Hypothalamus (tissue), 51 donors: ENCODE data around the gene ADGRA1.

Source experiments
- DNase-seq, 51 donors: peaks; one replicate each; lab custom pipeline; 2025; lab: John Stamatoyannopoulos, UW

Gene ADGRA1

GRCh38 chr10:133159950-133160825 is 72.5 kb downstream of the ADGRA1 start, which contains the start of gene KNDC1:
Gene KNDC1 (plus strand): TSS chr10:133160219. CDS start chr10:133160468, 249 bp downstream.
- peak in 11 of 51 donors; percentile 26 to 54 (median 40) for DNase-seq

- DNase-seq = peak in 3 of 51 donors; percentile 12 to 51 (median 44)
Observed at GRCh38 chr10:133160826-133161471, 73.2 kb downstream of the ADGRA1 start.

GRCh38 chr10:133161486-133162109 is 73.9 kb downstream of the ADGRA1 start:
- peak in 1 of 51 donors; percentile 51 for DNase-seq

- peak in 32 of 51 donors; percentile 23 to 87 (median 66) for DNase-seq
Observed at GRCh38 chr10:133162178-133162909, 74.6 kb downstream of the ADGRA1 start.

- DNase-seq = peak in 13 of 51 donors; percentile 16 to 55 (median 42)
Observed at GRCh38 chr10:133162910-133163856, 75.5 kb downstream of the ADGRA1 start.

- peak in 9 of 51 donors; percentile 28 to 61 (median 48) for DNase-seq
Observed at GRCh38 chr10:133163889-133164815, 76.4 kb downstream of the ADGRA1 start.

GRCh38 chr10:133164816-133165555 is 77.3 kb downstream of the ADGRA1 start:
- no peak for DNase-seq

GRCh38 chr10:133165556-133166503 is 78.1 kb downstream of the ADGRA1 start:
- no peak for DNase-seq

GRCh38 chr10:133166504-133166827 is 78.7 kb downstream of the ADGRA1 start:
- no peak for DNase-seq

GRCh38 chr10:133166828-133167692 is 79.3 kb downstream of the ADGRA1 start:
- DNase-seq = peak in 32 of 51 donors; percentile 26 to 85 (median 67)

GRCh38 chr10:133167693-133168616 is 80.2 kb downstream of the ADGRA1 start:
- no peak for DNase-seq

GRCh38 chr10:133168617-133169031 is 80.9 kb downstream of the ADGRA1 start:
- no peak for DNase-seq

GRCh38 chr10:133169173-133169947 is 81.6 kb downstream of the ADGRA1 start:
- no peak for DNase-seq

GRCh38 chr10:133170092-133170491 is 82.4 kb downstream of the ADGRA1 start:
- DNase-seq = no peak
